Naive B cell (primary cell): ENCODE data around the gene SUOX. TPM values are rescaled to one million over a fixed set of nuclear protein-coding genes. Genes with fewer than 3 reads are reported as not detected.
A peak's percentile ranks its signal among the peaks of the same experiment; 100 is the strongest.

ENCODE experiments used
- ATAC-seq, 2 donors: fragments of 150-1000 bp; cut with Tn5 transposase; 2 replicates each; pipeline ENCODE4 v1.10.0; 2021; ENCODE audit warnings: low read depth in 2 of 2, mild to moderate bottlenecking in 2 of 2, moderate library complexity in 2 of 2
- DNase-seq: peaks from one replicate; pipeline ENCODE4 v3.0.0; 2022
- H3K27ac Mint-ChIP-seq, 6 donors: one replicate each; pipeline ENCODE4 v1.8.0; 2020 to 2022; ENCODE audit warnings: mild to moderate bottlenecking in 6 of 6, mixed read lengths in 6 of 6, moderate library complexity in 5 of 6, inconsistent platforms in 2 of 6
- H3K27me3 Mint-ChIP-seq, 3 donors: one replicate each; pipeline ENCODE4 v1.8.0; 2021 to 2022; ENCODE audit warnings: mixed read lengths in 3 of 3, mild to moderate bottlenecking in 1 of 3
- H3K36me3 Mint-ChIP-seq, 2 donors: one replicate each; pipeline ENCODE4 v1.8.0; 2020 to 2022; ENCODE audit warnings: mixed read lengths in 2 of 2, inconsistent platforms in 1 of 2, mild to moderate bottlenecking in 1 of 2
- H3K4me1 Mint-ChIP-seq, 3 donors: one replicate each; pipeline ENCODE4 v1.8.0; 2020 to 2022; ENCODE audit warnings: mixed read lengths in 3 of 3, inconsistent platforms in 1 of 3, mild to moderate bottlenecking in 1 of 3, moderate library complexity in 1 of 3
- H3K4me3 Mint-ChIP-seq, 8 donors: one replicate each; pipeline ENCODE4 v1.8.0; 2020 to 2022; ENCODE audit warnings: mild to moderate bottlenecking in 8 of 8, mixed read lengths in 8 of 8, moderate library complexity in 8 of 8, inconsistent platforms in 2 of 8
- H3K9me3 Mint-ChIP-seq, 7 donors: one replicate each; pipeline ENCODE4 v1.8.0; 2020 to 2022; ENCODE audit warnings: mixed read lengths in 7 of 7, mild to moderate bottlenecking in 5 of 7, inconsistent platforms in 2 of 7, moderate library complexity in 1 of 7
- polyA plus RNA-seq, 6 donors: library from polyadenylated mRNA; unstranded; fragments of 300-500 nt; fragmentation: Illumina TruSeq; gene quantifications; one replicate each; pipeline ENCODE4 v1.2.3, GENCODE V29; 2021; ENCODE audit warnings: low read depth in 6 of 6

SUOX gene
- polyA plus RNA-seq, result under 1 TPM in 4 of 6 donors, not detected in 2; 0.18 to 0.58 (median 0.31) TPM

DNA sequence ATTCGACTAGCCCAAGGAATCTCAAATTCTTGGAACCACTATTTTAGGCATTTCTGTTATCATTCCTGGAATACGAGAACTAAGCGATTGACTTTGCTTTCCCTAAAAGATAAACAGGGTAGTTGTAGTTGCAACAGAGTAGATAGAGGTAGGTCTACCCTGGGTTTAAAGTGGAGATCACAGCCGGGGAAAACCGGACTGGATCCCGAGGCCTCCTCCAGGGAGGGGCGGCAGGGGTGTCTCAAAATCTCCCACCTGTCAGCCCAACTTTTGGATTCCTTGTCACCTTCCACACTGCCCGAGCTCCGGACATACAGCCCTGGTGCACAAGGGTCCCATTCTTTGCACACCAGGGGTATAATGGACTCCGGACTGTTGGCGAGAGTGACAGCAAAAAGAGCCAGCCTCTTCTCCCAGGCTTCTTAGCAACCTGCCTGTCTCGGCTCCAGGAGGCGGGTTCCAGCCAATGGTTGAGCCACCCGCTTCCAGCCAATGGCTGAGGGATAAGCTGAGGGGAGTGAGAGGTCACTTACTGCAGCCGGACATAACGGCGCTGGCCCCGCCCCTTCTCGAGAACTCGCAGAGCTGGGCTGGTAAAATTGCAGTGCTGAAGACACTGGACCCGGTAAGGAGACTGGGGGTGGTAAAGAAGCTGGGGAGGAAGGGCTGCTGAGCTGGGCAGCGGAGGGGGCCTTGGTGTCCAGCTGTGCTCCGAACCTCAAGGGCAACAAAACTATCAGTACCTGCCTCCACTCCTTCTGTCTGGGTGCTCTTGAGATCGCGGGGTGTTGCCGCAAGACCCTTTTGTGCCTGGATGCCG, at the start of gene SUOX:
TSS of gene SUOX (plus strand) at position 562 of the 820 bp plus-strand sequence. CDS start 4,946 bp downstream, outside the sequence.
- Mint-ChIP-seq H3K4me1 (peaks cover 18 to 23% (median 18%) of the 10 kb centered on the region in 3 donors), H3K9me3 (no peaks in the 10 kb centered on the region), H3K27me3 (no peaks in the 10 kb centered on the region), H3K36me3 (peaks cover 6 to 8% of the 10 kb centered on the region in 2 donors), H3K27ac (peak within 1 kb of the TSS in 2 of 6 donors; percentile 38 to 59), H3K4me3 (peak within 1 kb of the TSS; percentile 44 to 88 (median 72))
- DNase-seq (no peak), ATAC-seq (peak; percentile 36 to 62)

DNA sequence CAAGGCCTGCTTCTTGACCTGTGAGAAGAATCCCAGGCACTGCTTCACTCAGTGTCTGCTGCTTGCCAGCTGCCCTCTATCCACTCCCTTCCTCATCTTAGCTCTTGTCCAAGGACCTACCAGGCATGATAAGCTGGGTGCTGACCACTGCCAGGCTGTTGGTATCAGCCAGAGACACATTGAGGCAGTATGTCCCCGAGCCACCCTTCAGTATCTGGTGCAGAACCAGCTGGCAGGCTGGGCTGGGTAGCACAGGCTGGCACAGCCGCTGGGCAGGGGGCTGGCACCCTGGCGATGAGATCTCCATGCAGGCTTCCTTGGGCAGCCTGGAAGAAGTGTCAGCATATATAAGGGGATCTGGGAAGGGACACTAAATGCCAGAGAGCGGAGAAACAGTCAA, 41.7 kb upstream of the SUOX start:
- no peaks in the 10 kb centered on the region for H3K27me3 Mint-ChIP-seq
- H3K4me3 Mint-ChIP-seq, result peak overlapping the region in 1 of 8 donors; percentile 31
- peaks cover 4 to 14% (median 10%) of the 10 kb centered on the region in 3 donors for H3K4me1 Mint-ChIP-seq
- H3K27ac Mint-ChIP-seq, result peak overlapping the region in 3 of 6 donors; percentile 29 to 47 (median 41)
- DNase-seq (no peak), ATAC-seq (no peak)
- H3K36me3 Mint-ChIP-seq, result peaks cover 0 to 18% of the 10 kb centered on the region in 2 donors
- H3K9me3 Mint-ChIP-seq, result no peaks in the 10 kb centered on the region

DNA sequence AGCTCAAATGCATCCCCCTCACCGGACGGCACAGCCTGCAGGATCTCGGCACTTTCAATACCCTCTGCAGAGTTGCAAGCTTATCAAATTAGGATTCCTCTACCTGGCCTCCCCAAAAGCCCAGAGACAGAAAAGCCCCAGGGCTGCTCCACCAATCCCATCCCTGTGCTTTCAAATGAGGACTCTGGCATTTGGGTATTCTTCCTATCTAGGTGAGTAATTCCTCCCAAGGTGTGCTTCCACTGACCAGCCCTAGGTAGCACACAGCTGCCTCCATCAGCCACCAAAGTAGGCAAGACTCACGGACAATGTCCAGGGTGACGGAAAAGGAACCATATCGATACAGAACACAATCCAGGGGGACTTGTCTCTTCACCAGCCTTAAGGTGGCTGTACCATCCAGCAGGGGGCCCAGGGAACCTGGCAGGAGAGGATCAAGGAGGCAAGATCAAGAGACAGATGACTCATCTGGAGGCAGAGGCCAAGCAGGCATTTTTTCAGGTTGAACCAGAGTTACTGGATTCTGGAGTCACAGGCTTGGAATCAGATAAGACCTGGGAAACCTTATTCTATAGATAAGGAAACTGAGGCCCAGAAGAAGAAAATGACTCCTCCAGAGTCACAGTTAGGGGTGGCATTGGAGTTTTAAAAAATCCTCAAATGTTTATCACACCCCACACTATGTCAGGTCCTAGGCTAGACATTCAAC, 41.1 kb upstream of the SUOX start:
- ATAC-seq, result peak in 1 of 2 donors; percentile 30
- H3K4me1 Mint-ChIP-seq, result peaks cover 4 to 14% (median 10%) of the 10 kb centered on the region in 3 donors

GRCh38 chr12:55957106-55957859, 39.8 kb upstream of the SUOX start:
- H3K4me1 Mint-ChIP-seq, result peaks cover 4 to 9% (median 5%) of the 10 kb centered on the region in 3 donors
- peak overlapping the region in 3 of 6 donors; percentile 39 to 88 (median 70) for H3K27ac Mint-ChIP-seq
- peaks cover 0 to 5% of the 10 kb centered on the region in 2 donors for H3K36me3 Mint-ChIP-seq
- H3K4me3 Mint-ChIP-seq, result no peak overlapping the region
- no peaks in the 10 kb centered on the region for H3K9me3 Mint-ChIP-seq
- DNase-seq (no peak), ATAC-seq (no peak)
- no peaks in the 10 kb centered on the region for H3K27me3 Mint-ChIP-seq

More for the DNA sequence above, 41.1 kb upstream of the SUOX start:
- Mint-ChIP-seq H3K27ac (peak overlapping the region in 4 of 6 donors; percentile 33 to 85 (median 61)), H3K36me3 (peaks cover 0 to 18% of the 10 kb centered on the region in 2 donors), H3K9me3 (no peaks in the 10 kb centered on the region), H3K27me3 (no peaks in the 10 kb centered on the region), H3K4me3 (peak overlapping the region in 1 of 8 donors; percentile 48)
- no peak for DNase-seq

GRCh38 chr12:55963760-55964159, 33.3 kb upstream of the SUOX start:
- Mint-ChIP-seq H3K9me3 (no peaks in the 10 kb centered on the region), H3K36me3 (no peaks in the 10 kb centered on the region), H3K4me3 (peak overlapping the region in 1 of 8 donors; percentile 30), H3K27me3 (no peaks in the 10 kb centered on the region), H3K4me1 (peaks cover 29 to 31% (median 30%) of the 10 kb centered on the region in 3 donors), H3K27ac (no peak overlapping the region)
- DNase-seq (no peak), ATAC-seq (no peak)

DNA sequence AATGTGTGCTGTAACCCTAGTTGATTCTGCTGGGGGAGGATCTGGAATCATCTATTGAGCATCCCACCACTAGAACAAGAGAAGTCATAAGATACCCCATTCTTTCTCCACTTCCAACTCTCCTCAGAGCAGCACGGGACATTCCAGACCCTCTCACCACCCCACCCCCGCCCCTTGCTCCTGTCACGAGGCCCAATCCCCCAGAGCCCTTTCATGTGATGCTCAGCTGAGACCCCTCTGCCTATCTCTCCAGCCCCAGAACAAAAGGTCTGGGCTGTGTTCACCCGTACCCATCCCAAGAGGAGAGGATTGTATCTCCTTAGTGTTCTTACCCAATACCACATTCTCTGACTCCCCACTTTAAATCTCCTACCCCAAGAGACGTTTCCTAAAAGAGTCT, 31.8 kb upstream of the SUOX start:
- Mint-ChIP-seq H3K27ac (peak overlapping the region in 2 of 6 donors; percentile 44 to 69), H3K4me3 (peak overlapping the region; percentile 29 to 97 (median 94)), H3K36me3 (no peaks in the 10 kb centered on the region), H3K4me1 (peaks cover 29 to 31% (median 30%) of the 10 kb centered on the region in 3 donors), H3K9me3 (no peaks in the 10 kb centered on the region), H3K27me3 (no peaks in the 10 kb centered on the region)
- DNase-seq (no peak), ATAC-seq (no peak)

GRCh38 chr12:55965941-55966407, 31.1 kb upstream of the SUOX start, which contains the start of gene PMEL:
PMEL (minus strand) TSS chr12:55966042; CDS start chr12:55966011, 31 bp downstream.
- Mint-ChIP-seq H3K4me1 (peaks cover 29 to 31% (median 30%) of the 10 kb centered on the region in 3 donors), H3K27me3 (no peaks in the 10 kb centered on the region), H3K4me3 (peak within 1 kb of the TSS; percentile 92 to 97 (median 94)), H3K36me3 (no peaks in the 10 kb centered on the region), H3K9me3 (no peaks in the 10 kb centered on the region), H3K27ac (peak within 1 kb of the TSS; percentile 82 to 92 (median 90))
- ATAC-seq, result peak; percentile 15
- no peak for DNase-seq

- peaks cover 29 to 31% (median 30%) of the 10 kb centered on the region in 3 donors for H3K4me1 Mint-ChIP-seq
- ATAC-seq (peak; percentile 96 to 98), DNase-seq (peak; percentile 83)
- H3K4me3 Mint-ChIP-seq, result peak within 1 kb of the TSS; percentile 92 to 97 (median 94)
- H3K9me3 Mint-ChIP-seq, result no peaks in the 10 kb centered on the region
- no peaks in the 10 kb centered on the region for H3K27me3 Mint-ChIP-seq
- H3K27ac Mint-ChIP-seq, result peak within 1 kb of the TSS; percentile 82 to 92 (median 90)
- H3K36me3 Mint-ChIP-seq, result no peaks in the 10 kb centered on the region
Measured at GRCh38 chr12:55966408-55967281, 30.4 kb upstream of the SUOX start, which contains the start of gene CDK2. CDK2 (plus strand) TSS chr12:55966830; CDS start chr12:55967009, 179 bp downstream.

DNA sequence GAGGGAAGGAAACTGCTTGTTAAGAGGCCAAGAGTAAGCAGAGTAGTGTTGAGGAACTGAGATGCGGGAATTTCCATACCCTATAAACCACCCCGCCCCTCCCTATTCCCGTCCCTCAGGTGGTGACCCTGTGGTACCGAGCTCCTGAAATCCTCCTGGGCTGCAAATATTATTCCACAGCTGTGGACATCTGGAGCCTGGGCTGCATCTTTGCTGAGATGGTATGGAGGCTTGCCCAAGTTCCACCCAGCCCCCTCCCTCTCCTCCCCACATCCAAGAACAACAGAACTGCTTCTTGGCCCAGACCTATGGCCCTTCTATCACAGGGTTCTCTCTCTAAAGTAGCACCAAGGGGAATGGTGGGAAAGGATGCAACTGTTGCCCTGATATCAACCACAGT, 27.7 kb upstream of the SUOX start:
- DNase-seq, result no peak
- H3K4me1 Mint-ChIP-seq, result peaks cover 29 to 36% (median 30%) of the 10 kb centered on the region in 3 donors
- no peaks in the 10 kb centered on the region for H3K9me3 Mint-ChIP-seq
- H3K36me3 Mint-ChIP-seq, result no peaks in the 10 kb centered on the region
- peak overlapping the region in 1 of 8 donors; percentile 93 for H3K4me3 Mint-ChIP-seq
- no peak overlapping the region for H3K27ac Mint-ChIP-seq
- no peak for ATAC-seq
- no peaks in the 10 kb centered on the region for H3K27me3 Mint-ChIP-seq

DNA sequence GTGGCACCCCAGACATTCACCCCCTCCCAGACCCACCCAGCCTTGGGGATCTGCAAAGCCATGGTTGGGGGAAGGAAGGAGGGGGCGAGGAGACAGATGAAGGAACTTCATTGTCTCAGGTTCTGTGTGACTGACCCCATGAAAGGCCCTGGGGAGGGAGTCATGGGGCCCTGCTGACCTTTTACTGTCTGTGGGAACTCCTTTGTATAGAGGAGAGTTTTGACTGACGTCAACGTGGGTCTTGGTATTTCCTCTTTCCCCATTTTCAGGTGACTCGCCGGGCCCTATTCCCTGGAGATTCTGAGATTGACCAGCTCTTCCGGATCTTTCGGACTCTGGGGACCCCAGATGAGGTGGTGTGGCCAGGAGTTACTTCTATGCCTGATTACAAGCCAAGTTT, 26.3 kb upstream of the SUOX start:
- ATAC-seq, result no peak
- H3K4me3 Mint-ChIP-seq, result no peak overlapping the region

GRCh38 chr12:55972042-55972441, 25.0 kb upstream of the SUOX start:
- H3K4me1 Mint-ChIP-seq, result peaks cover 19 to 25% (median 20%) of the 10 kb centered on the region in 3 donors
- peak overlapping the region in 1 of 8 donors; percentile 29 for H3K4me3 Mint-ChIP-seq
- H3K36me3 Mint-ChIP-seq, result no peaks in the 10 kb centered on the region
- ATAC-seq (no peak), DNase-seq (no peak)
- no peaks in the 10 kb centered on the region for H3K27me3 Mint-ChIP-seq
- H3K9me3 Mint-ChIP-seq, result no peaks in the 10 kb centered on the region
- peak overlapping the region in 3 of 6 donors; percentile 10 to 84 (median 67) for H3K27ac Mint-ChIP-seq

More for the DNA sequence above, 26.3 kb upstream of the SUOX start:
- Mint-ChIP-seq H3K36me3 (no peaks in the 10 kb centered on the region), H3K27ac (peak overlapping the region in 1 of 6 donors; percentile 16), H3K27me3 (no peaks in the 10 kb centered on the region), H3K4me1 (peaks cover 24 to 29% (median 25%) of the 10 kb centered on the region in 3 donors), H3K9me3 (no peaks in the 10 kb centered on the region)
- DNase-seq, result no peak

DNA sequence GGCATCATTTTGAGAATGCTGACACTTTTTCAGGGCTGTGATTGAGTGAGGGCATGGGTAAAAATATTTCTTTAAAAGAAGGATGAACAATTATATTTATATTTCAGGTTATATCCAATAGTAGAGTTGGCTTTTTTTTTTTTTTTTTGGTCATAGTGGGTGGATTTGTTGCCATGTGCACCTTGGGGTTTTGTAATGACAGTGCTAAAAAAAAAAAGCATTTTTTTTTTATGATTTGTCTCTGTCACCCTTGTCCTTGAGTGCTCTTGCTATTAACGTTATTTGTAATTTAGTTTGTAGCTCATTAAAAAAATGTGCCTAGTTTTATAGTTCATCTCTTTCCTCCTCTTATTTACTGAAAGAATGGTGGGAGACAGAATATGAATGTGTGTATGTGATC, 24.6 kb upstream of the SUOX start:
- H3K4me3 Mint-ChIP-seq, result peak overlapping the region in 1 of 8 donors; percentile 29
- no peaks in the 10 kb centered on the region for H3K36me3 Mint-ChIP-seq
- H3K27me3 Mint-ChIP-seq, result no peaks in the 10 kb centered on the region
- no peak for ATAC-seq
- peaks cover 15 to 24% (median 19%) of the 10 kb centered on the region in 3 donors for H3K4me1 Mint-ChIP-seq
- no peaks in the 10 kb centered on the region for H3K9me3 Mint-ChIP-seq
- DNase-seq, result no peak
- H3K27ac Mint-ChIP-seq, result peak overlapping the region in 3 of 6 donors; percentile 10 to 84 (median 67)
